Panc1 (cell line): ENCODE results near the gene ODAPH. TPM values are rescaled to one million over a fixed set of nuclear protein-coding genes. Genes with fewer than 3 reads are reported as not detected.

ENCODE experiments used
- ATAC-seq: fragments of 200-7000 bp; cut with Tn5 transposase; 2 replicates; pipeline ENCODE4 v1.9.1; 2020; ENCODE audit warnings: mild to moderate bottlenecking, moderate library complexity
- BruUV-seq: library from RNA; stranded (reverse); fragments of 400-500 nt; replicated peaks from 2 replicates; lab custom pipeline; 2021; lab: Mats Ljungman, UMichigan
- CTCF ChIA-PET: fragments of 300-600 bp; sonication (Branson Sonifier 250); formaldehyde crosslinking; loops from one replicate; lab custom pipeline; 2022; ENCODE audit warnings: antibody characterized with exemption; lab: Charles Lee
- POLR2A ChIA-PET: fragments of 300-600 bp; sonication (Branson Sonifier 250); formaldehyde crosslinking; loops from one replicate; lab custom pipeline; 2022; ENCODE audit warnings: antibody characterized with exemption; lab: Charles Lee
- DNase-seq: peaks from one replicate; pipeline ENCODE4 v3.0.0-alpha.2; 2010; ENCODE audit warnings: low read depth, low spot score
- H3K27ac ChIP-seq: 2 replicates; pipeline ENCODE4 v1.5.1; 2011; ENCODE audit warnings: mild to moderate bottlenecking, low read length, inconsistent platforms
- H3K27me3 ChIP-seq: fragments of 200-500 bp; sonication (Bioruptor generic); 2 replicates; pipeline ENCODE4 v1.6.0; 2014; ENCODE audit warnings: low read length, inconsistent platforms; ENCODE audit not compliant: control insufficient read depth, insufficient read depth
- H3K36me3 ChIP-seq: fragments of 200-500 bp; sonication (Bioruptor generic); 2 replicates; pipeline ENCODE4 v1.5.1; 2014; ENCODE audit warnings: inconsistent platforms, mild to moderate bottlenecking, low read length, moderate library complexity; ENCODE audit not compliant: control insufficient read depth, insufficient read depth
- H3K4me1 ChIP-seq: 2 replicates; pipeline ENCODE4 v1.5.1; 2011; ENCODE audit warnings: inconsistent platforms, mild to moderate bottlenecking, low read length, moderate library complexity; ENCODE audit not compliant: control insufficient read depth, insufficient read depth
- H3K4me3 ChIP-seq, 2 experiments: 2 replicates each; pipeline ENCODE4 v1.5.1; 2011 to 2012; ENCODE audit warnings: low read depth in 2 of 2, low read length in 2 of 2, mild to moderate bottlenecking in 2 of 2, inconsistent platforms in 1 of 2, moderate library complexity in 1 of 2
- H3K9me3 ChIP-seq: fragments of 200-500 bp; sonication (Bioruptor generic); 2 replicates; pipeline ENCODE4 v1.5.1; 2014; ENCODE audit warnings: low read depth, mild to moderate bottlenecking, inconsistent platforms, low read length, moderate library complexity; ENCODE audit not compliant: control insufficient read depth, insufficient read depth
- CTCF ChIP-seq: fragments of 450-650 bp; IDR thresholded peaks from 2 replicates; pipeline ENCODE4 v1.5.1; 2017; ENCODE audit warnings: mild to moderate bottlenecking
- POLR2AphosphoS5 ChIP-seq: IDR thresholded peaks from 2 replicates; pipeline ENCODE4 v1.6.1; 2012; ENCODE audit warnings: mild to moderate bottlenecking, low read depth, low read length, moderate library complexity
- REST ChIP-seq, 2 experiments: IDR thresholded peaks; 2 replicates each; pipeline ENCODE4 v1.6.1; 2011 to 2012; ENCODE audit warnings: low read depth in 2 of 2, control low read depth in 1 of 2, low read length in 1 of 2, mild to moderate bottlenecking in 1 of 2, moderate library complexity in 1 of 2; ENCODE audit not compliant: insufficient read depth in 1 of 2
- SIN3A ChIP-seq: IDR thresholded peaks from 2 replicates; pipeline ENCODE4 v1.6.1; 2012; ENCODE audit warnings: low read depth, mild to moderate bottlenecking, low read length, moderate library complexity, borderline replicate concordance; ENCODE audit not compliant: insufficient read depth
- TCF7L2 ChIP-seq: IDR thresholded peaks from 2 replicates; pipeline ENCODE4 v1.6.1; 2011; ENCODE audit warnings: mild to moderate bottlenecking, low read depth, low read length, inconsistent platforms
- in situ Hi-C: cut with HindIII; loops from 2 replicates; pipeline ENCODE4 v1.10.0; 2016; ENCODE audit warnings: low sequenced_read_pairs, low pct_unique_long_range_greater_than_20kb
- intact Hi-C: fragments of 100-400 bp; cut with micrococcal nuclease; formaldehyde crosslinking; loops from one replicate; pipeline ENCODE4 v1.10.0; 2022; ENCODE audit not compliant: unreplicated experiment
- total RNA-seq: library from RNA; stranded (reverse); gene quantifications from one replicate; pipeline ENCODE4 v1.2.1, GENCODE V29; 2021; ENCODE audit not compliant: unreplicated experiment

ODAPH gene
- total RNA-seq, 1 experiment from 2014 or later: not detected

GRCh38 chr4:75512386-75513211 is 43.3 kb upstream of the ODAPH start:
- Histone ChIP-seq H3K4me1 (peaks cover 11% of the 10 kb centered on the region), H3K9me3 (no peaks in the 10 kb centered on the region), H3K27me3 (no peaks in the 10 kb centered on the region), H3K27ac (peak overlapping the region; percentile 94), H3K4me3 (peak overlapping the region; percentile 91 to 92), H3K36me3 (peaks cover 10% of the 10 kb centered on the region)
- POLR2A ChIA-PET: no interaction called here
- DNase-seq: no peak
- intact Hi-C loops: no loop called here
- CTCF ChIA-PET: no interaction called here
- no peak for ATAC-seq
- TF ChIP-seq CTCF: no peak
- no peak for TF ChIP-seq POLR2AphosphoS5
- TF ChIP-seq REST (IDR thresholded peaks at IDR 0.05; ENCODE audit: insufficient read depth in 1 of 2, low read depth in 2 of 2, low read length in 1 of 2): no peak
- no peak for TF ChIP-seq TCF7L2
- no peak for TF ChIP-seq SIN3A
- BruUV-seq: no TSS peak
- in situ Hi-C loops: no loop called here

- Histone ChIP-seq H3K4me1 (peaks cover 11% of the 10 kb centered on the region), H3K9me3 (no peaks in the 10 kb centered on the region), H3K36me3 (peaks cover 10% of the 10 kb centered on the region), H3K27me3 (no peaks in the 10 kb centered on the region), H3K4me3 (peak overlapping the region; percentile 91 to 92), H3K27ac (peak overlapping the region; percentile 94)
- no peak for ATAC-seq
- ChIA-PET POLR2A (interaction anchor here (0.7 kb wide), 1 partner anchor 13 kb away, joined by 3 read pairs; no protein-coding TSS in a partner anchor), CTCF (no interaction called here)
- TSS peak; percentile 60 for BruUV-seq
- TF ChIP-seq CTCF: no peak
- TF ChIP-seq POLR2AphosphoS5: no peak
- TF ChIP-seq REST (IDR thresholded peaks at IDR 0.05; ENCODE audit: insufficient read depth in 1 of 2, low read depth in 2 of 2, low read length in 1 of 2): no peak
- TF ChIP-seq TCF7L2: no peak
- TF ChIP-seq SIN3A: no peak
- intact Hi-C loops: no loop called here
- no peak for DNase-seq
- in situ Hi-C loops: no loop called here
Observed at GRCh38 chr4:75513526-75514130, 42.2 kb upstream of the ODAPH start.
